HG03139 (cell line): ENCODE data around the gene RAP2A.
A peak's percentile ranks its signal among the peaks of the same experiment; 100 is the strongest.

ENCODE experiments used
- ATAC-seq: cut with Tn5 transposase; IDR thresholded peaks from one replicate; pipeline ENCODE4 v1.9.1; 2021; ENCODE audit not compliant: unreplicated experiment

The RAP2A gene

GRCh38 chr13:97433727-97434396, at the start of gene RAP2A:
TSS of gene RAP2A (plus strand) at chr13:97434169. CDS start at chr13:97434471, 302 bp downstream.
- ATAC-seq: peak; percentile 43

GRCh38 chr13:97384371-97384770, 49.6 kb upstream of the RAP2A start:
- ATAC-seq: no peak

DNA sequence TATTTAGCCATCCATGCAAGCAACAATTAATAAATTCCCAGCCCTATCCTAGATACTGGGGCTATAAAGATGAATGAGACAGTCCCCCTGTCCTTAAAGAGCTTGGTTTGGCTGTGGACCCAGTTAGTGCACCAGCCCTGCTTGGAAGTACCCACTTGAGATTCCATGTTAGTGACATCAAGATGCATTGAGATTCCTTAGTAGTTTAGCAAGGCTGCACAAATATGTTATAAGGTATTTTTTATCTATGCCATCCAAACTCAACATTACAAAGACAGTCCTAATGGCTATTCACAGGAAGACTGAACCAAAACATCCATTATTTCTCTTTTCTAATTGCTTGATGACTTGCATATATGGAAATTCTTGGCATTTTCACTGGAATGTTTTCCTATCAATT, 48.8 kb upstream of the RAP2A start:
- no peak for ATAC-seq

DNA sequence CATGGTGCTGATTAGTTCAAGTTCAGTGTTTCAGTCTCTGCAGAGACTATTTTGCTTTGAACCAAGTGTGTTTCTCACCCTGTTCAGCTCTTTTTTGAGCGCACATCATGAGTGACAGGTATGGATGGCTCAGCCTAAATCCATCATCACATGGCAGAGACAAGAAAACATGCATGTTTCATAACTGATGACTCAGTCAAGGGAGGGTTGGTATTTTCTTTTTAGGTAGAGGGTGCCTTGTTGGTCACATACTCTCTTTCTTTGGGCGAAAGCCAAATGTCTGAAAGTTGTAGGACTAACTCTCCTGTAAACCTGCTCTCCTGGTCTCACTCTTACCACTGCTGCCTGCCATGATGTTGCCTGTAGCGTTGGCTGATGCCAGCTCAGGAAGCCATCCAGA, 48.1 kb upstream of the RAP2A start:
- no peak for ATAC-seq

- peak; percentile 72 for ATAC-seq
Observed at GRCh38 chr13:97386801-97387484, 47.0 kb upstream of the RAP2A start.

DNA sequence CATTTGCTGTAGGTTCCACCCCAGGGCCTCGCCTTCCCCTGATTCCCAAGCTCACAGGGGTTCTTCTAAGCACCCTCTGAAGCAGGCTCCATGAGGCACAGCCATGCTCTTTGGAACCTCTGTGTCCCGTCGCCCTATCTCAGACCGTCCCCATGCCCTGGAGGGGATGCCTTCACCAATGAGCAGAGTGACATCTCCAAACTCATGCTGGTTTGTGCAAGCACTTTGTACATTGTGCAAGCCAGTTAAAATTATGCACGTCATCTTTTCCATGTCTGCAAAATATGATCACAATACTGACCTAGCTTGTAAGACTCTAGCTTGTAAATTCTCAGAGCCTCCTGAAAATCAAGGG, 46.5 kb upstream of the RAP2A start:
- ATAC-seq: no peak

DNA sequence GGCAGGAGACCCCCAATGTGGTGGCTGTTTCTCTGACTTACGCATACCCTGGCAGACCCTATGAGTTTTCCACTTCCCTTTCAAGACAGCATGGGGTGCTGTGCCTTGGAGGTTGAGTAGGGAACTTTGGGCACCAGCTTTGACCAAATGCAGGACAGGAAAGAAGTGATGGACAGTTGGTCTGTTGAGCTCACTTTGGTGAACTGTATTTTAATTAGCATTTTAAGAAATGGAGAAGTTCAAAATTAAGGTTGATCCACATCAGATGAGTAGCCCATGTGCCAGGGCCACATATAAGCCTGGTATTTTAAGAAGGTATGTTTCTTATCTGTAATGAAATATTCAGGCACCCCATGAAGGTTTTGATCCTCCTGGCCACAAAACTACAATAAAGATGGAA, 46.1 kb upstream of the RAP2A start:
- ATAC-seq: no peak

DNA sequence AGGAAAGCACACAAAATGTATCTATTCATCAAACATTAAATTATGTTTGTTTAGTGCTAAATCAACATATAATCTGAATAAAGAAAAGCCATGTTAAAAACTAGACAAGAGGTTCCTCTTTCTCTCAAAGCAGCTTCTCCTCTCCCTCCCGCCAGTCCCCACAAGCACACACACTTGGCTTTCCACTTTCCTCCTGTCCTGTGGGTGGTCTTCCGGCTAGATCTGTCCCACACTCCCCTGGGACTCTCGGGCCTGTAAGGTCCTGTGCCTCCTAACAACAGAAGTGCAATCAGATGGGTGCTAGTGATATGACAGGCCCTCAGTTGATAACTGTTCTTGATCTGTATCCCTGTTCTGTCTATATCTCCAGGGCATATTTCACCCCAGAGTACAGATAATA, 45.6 kb upstream of the RAP2A start:
- ATAC-seq: peak; percentile 46

- ATAC-seq: no peak
Observed at GRCh38 chr13:97390941-97391600, 42.9 kb upstream of the RAP2A start.

DNA sequence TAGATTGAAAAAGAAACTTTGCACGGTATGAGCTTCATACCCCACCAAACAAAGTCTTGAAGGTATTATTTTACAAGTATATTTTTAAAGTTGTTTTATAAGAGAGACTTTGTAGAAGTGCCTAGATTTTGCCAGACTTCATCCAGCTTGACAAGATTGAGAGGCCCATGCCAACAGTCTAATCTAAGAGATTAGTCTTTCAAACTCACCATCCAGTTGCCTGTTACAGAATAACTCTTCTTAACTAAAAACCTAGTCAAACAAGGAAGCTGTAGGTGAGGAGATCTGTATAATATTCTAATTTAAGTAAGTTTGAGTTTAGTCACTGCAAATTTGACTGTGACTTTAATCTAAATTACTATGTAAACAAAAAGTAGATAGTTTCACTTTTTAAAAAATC, 41.9 kb upstream of the RAP2A start:
- no peak for ATAC-seq

DNA sequence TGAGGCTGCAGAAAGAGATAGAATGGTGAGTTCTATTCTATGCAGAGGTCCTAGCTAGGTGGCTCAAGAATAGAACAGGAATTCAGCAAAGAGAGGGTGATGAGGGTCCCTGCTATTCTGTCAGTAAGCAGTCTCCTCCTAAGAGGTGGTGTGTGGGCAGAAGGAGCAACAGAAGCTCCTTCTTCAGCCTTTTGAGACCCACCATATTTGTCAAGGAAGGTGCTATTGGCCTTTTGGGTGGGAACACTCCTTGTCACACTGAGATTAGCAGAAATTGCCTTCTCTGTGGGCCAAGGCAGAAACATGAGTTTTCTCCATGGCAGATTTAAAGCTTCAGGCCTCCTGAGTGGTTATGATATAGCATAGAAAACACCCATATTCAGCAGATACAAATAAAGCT, 39.4 kb upstream of the RAP2A start:
- ATAC-seq: no peak

DNA sequence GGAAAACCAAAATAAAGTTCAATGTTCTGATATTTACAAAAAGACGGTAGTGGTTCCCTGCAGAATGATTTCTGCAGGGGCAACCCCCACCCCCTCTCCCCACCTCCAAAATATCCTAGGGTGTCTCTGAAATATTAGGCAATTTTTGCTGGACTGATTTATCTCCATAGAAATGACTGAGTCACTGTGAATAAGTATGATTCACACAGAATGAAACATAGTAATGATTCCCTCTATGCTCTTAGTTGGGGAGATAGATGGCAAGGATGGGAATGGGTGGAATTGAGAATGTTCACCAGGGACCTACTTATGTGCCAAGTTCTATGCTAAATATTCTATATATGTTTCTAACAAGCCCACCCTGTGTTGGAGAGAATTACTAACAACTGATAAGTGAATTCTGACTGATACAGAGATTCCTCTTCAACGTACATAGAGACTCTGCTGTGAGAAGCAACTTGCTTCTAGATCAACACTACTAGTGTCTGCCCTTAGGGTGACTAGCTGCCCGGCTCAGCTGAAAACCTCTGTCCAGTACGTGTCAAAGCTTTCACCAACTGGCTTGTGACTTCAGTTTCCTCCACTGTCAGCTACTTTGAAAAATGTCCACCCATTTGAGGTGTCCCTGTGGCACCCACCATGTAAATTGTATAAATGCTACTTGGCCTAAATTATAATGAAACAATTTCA, 38.4 kb upstream of the RAP2A start:
- no peak for ATAC-seq

- ATAC-seq: no peak
Observed at GRCh38 chr13:97397267-97397666, 36.7 kb upstream of the RAP2A start.

DNA sequence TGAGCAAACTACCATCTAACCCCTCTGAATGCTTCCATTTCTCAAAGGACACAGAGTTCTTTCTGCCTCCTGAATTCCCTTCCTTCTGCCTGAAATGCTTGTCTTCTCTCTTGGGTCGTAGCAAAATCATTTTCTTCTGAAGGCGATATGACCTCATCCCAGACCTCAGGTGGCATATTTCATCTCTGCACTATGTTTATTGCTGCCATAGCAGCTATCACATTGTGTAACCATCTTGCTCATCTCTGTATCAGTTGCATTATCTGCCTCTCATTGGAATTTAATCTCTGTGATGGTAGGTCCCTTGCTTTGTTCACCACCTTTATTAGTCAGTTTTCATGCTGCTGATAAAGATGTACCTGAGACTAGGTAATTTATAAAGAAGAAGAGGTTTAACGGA, 32.5 kb upstream of the RAP2A start:
- no peak for ATAC-seq

DNA sequence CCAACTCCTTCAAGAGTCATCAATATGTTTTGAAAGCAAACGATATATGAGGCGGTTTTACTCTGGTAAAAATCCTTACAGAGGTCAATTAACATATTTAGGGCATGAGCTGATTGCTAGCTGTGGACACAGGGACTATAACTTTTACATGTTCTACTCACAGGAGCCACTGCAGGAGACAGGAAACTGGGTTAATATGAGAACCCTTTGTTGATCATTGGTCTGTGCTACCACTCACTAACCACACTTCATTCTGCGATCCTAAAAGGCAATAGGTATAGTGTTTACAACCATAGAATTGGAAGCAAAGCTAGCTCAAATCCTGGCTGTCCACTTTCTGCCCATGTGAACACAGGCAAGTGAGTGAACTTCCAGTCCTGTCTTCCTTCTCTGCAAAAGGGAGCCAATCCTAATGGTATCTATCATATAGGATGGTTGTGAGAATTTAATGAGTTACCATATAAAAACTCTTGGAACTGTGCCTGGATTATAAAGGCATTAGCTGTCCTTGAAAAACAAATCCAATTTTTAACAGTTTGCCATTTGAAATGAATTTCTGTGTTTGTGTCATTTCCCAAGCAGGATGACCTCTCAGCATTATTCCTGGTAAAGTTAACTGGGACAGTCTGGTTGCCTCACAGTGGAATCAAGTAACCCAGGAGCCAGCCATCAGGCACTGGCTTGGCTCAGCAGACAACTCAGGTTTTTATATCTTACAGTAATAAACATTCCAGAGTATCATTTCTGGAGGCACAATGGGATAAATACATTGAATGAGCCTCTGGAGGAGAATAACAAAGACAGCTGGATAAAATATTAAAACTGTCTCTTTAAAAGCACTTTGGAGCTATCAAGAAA, 29.8 kb upstream of the RAP2A start:
- no peak for ATAC-seq

GRCh38 chr13:97407540-97407939, 26.4 kb upstream of the RAP2A start:
- no peak for ATAC-seq

GRCh38 chr13:97408938-97409337, 25.0 kb upstream of the RAP2A start:
- ATAC-seq: no peak

DNA sequence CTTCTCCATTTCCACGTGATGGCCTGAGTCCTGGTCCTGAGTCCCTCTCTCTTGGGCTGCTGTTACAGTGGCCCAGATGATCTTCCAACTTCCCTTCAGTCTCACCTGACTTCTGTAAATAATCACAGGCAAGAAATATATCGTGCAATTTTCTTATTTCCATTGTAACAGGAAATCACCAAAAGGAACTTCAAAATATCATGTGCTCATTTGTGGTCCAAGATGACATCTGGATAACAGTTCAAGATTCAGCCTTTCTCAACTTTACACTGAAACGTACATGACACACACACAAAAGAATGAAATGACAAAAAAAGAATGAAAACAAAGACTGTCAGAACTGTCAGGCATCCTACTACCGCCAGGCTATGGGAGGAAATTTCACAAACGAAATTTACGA, 22.0 kb upstream of the RAP2A start:
- no peak for ATAC-seq

GRCh38 chr13:97413694-97414093, 20.3 kb upstream of the RAP2A start:
- no peak for ATAC-seq

DNA sequence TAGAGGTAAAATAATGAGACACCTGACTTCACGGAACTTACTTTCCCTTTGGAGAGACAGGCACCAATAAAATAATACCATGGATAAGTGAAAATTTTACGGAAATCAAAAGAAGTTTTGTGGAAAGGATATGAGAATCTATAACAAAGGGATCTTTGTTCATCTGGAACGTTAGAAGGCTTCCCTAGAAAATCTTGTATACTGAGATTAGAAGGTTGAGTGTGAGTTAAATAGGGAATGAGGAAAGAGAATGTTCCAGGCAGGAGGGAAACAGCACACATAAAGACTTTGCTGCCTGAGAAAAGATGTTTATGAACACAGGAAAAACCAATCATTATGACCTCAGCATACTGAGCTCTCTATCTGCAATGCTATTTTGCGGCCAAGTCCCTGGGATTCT, 19.6 kb upstream of the RAP2A start:
- no peak for ATAC-seq

DNA sequence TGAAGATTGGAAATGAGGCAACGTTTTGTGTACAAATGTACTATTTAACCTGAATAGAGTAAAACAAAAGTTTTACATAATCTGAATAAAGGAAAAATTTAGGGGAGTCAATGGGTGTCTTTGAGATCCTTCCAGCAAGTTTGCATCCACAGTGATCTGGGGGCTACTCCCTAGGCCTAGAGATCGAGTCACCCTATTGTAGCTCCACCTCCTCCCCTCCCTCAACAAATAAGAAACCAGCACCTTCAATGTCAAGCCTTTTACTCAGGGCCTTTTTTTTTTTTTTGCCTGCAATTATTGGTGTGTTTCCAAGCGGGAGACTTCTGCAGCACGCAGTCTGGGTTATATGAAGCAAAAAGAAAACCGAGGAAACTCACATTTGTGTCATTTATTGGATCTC, 16.3 kb upstream of the RAP2A start:
- ATAC-seq: no peak
